Esophagus squamous epithelium (tissue), 5 donors: ENCODE measurements around the gene MOV10L1. TPM values are rescaled to one million over a fixed set of nuclear protein-coding genes. Genes with fewer than 3 reads are reported as not detected.

Source experiments
- DNase-seq: peaks from one replicate; lab custom pipeline; 2025; lab: John Stamatoyannopoulos, UW
- H3K27ac ChIP-seq, 4 donors: fragments of 200-600 bp; sonication (generic); one replicate each; pipeline ENCODE4 v1.5.1; 2016 to 2019; ENCODE audit warnings: mild to moderate bottlenecking in 1 of 4
- H3K27me3 ChIP-seq, 4 donors: fragments of 200-600 bp; sonication (generic); 1 replicate in 3 of 4; 2 replicates in 1 of 4; pipeline versions ENCODE4 v1.5.1 to v1.6.0; 2017 to 2021; ENCODE audit warnings: antibody characterized with exemption in 1 of 4
- H3K36me3 ChIP-seq, 3 donors: fragments of 200-600 bp; sonication (generic); one replicate each; pipeline ENCODE4 v1.5.1; 2016 to 2019
- H3K4me1 ChIP-seq, 3 donors: fragments of 200-600 bp; sonication (generic); one replicate each; pipeline ENCODE4 v1.5.1; 2017 to 2019
- H3K4me3 ChIP-seq, 4 donors: fragments of 200-600 bp; sonication (generic); 1 replicate in 3 of 4; 2 replicates in 1 of 4; pipeline ENCODE4 v1.5.1; 2016 to 2019; ENCODE audit warnings: mild to moderate bottlenecking in 2 of 4, moderate library complexity in 1 of 4
- H3K9me3 ChIP-seq, 3 donors: fragments of 200-600 bp; sonication (generic); one replicate each; pipeline ENCODE4 v1.5.1; 2016 to 2019
- POLR2A ChIP-seq, 4 donors: fragments of 450-650 bp; IDR thresholded peaks; one replicate each; pipeline ENCODE4 v1.6.1; 2017; ENCODE audit warnings: antibody characterized with exemption in 4 of 4, mild to moderate bottlenecking in 4 of 4, moderate library complexity in 3 of 4
- WGBS, 2 donors: methylation state at CpG; one replicate each; pipeline ENCODE4 v1.1.5; 2018; 5-methylcytosine and 5-hydroxymethylcytosine counted together
- intact Hi-C: fragments of 100-400 bp; cut with DNase I; formaldehyde crosslinking; loops from one replicate; pipeline ENCODE4 v1.15.0; 2022
- total RNA-seq, 4 donors: library from RNA; depleted of rRNA; stranded (reverse); fragments of >200 nt; gene quantifications; one replicate each; pipeline ENCODE4 v1.1.0, GENCODE V29; 2016
- TF ChIP-seq, protein P1 (sequence below), 6 experiments: fragments of 450-650 bp in 4 of 6; fragments of 200-600 bp in 2 of 6; sonication (generic) in 2 of 6; IDR thresholded peaks; one replicate each; pipeline ENCODE4 v1.5.1; 2016 to 2019; ENCODE audit warnings: antibody characterized with exemption in 6 of 6, mild to moderate bottlenecking in 4 of 6, moderate library complexity in 4 of 6
- donor health status: DM: yes; HTN: yes; CAD: no.

MOV10L1 gene
- total RNA-seq, 4 donors from 2014 or later: 0.06 to 0.57 (median 0.13) TPM; not detected in 1

DNA sequence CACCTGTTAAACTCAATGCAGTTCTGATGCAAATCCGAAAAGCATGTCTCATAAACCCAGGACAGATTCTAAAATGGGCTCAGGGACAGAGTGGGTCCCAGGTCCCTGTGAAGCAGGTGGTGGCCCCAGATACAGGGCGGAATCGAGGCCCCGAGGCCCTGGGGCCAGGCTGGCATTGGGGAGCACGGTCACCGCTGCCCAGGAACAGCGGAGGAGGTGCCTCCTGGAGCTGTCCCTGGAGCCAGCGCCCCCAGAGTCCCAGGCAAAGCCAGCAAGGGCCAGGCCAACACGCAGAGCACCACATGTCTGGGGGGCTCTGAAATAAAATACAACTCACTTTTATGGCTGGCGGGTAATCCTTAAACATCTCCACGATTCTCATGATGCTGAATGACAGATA, 21.7 kb upstream of the MOV10L1 start:
- H3K27ac ChIP-seq: no peak overlapping the region
- no peak for DNase-seq
- no peaks in the 10 kb centered on the region for H3K9me3 ChIP-seq
- peaks cover 0 to 47% (median 0%) of the 10 kb centered on the region in 4 donors for H3K27me3 ChIP-seq
- H3K4me3 ChIP-seq: no peak overlapping the region
- no peaks in the 10 kb centered on the region for H3K4me1 ChIP-seq
- intact Hi-C loops: no loop called here
- H3K36me3 ChIP-seq: no peaks in the 10 kb centered on the region
- TF ChIP-seq, protein P1, sequence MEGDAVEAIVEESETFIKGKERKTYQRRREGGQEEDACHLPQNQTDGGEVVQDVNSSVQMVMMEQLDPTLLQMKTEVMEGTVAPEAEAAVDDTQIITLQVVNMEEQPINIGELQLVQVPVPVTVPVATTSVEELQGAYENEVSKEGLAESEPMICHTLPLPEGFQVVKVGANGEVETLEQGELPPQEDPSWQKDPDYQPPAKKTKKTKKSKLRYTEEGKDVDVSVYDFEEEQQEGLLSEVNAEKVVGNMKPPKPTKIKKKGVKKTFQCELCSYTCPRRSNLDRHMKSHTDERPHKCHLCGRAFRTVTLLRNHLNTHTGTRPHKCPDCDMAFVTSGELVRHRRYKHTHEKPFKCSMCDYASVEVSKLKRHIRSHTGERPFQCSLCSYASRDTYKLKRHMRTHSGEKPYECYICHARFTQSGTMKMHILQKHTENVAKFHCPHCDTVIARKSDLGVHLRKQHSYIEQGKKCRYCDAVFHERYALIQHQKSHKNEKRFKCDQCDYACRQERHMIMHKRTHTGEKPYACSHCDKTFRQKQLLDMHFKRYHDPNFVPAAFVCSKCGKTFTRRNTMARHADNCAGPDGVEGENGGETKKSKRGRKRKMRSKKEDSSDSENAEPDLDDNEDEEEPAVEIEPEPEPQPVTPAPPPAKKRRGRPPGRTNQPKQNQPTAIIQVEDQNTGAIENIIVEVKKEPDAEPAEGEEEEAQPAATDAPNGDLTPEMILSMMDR (IDR thresholded peaks at IDR 0.05): no peak
- no peak for TF ChIP-seq POLR2A (IDR thresholded peaks at IDR 0.05)
- 75 to 85% methylated on average over 4 to 10 of the region's 11 CpGs for WGBS, 2 donors

DNA sequence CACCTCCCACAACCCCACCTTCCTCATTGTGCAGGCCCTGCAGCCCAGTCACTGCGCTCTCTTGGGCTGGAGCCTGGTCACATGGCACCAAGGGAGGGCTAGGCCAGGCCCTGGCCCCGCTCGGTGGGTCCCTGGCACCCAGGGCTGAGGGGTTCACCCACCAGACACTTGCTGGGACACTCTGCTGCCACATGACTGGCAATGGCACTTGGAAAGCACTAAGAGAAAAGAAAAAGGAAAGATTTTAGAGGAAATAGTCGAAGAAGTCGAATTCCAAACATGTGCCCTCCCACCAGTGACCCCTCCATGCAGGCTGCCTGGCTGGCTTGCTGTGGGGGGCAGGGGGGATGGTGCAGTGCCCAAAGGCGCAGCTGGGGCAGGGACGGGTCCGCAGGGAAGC, 19.4 kb upstream of the MOV10L1 start:
- intact Hi-C loops: no loop called here
- no peaks in the 10 kb centered on the region for H3K36me3 ChIP-seq
- H3K9me3 ChIP-seq: no peaks in the 10 kb centered on the region
- no peak for TF ChIP-seq POLR2A (IDR thresholded peaks at IDR 0.05)
- TF ChIP-seq, protein P1 (IDR thresholded peaks at IDR 0.05): no peak
- 78 to 83% methylated on average over 5 to 6 of the region's 8 CpGs for WGBS, 2 donors
- peaks cover 0 to 11% (median 0%) of the 10 kb centered on the region in 3 donors for H3K4me1 ChIP-seq
- peaks cover 0 to 37% (median 0%) of the 10 kb centered on the region in 4 donors for H3K27me3 ChIP-seq
- no peak for DNase-seq
- H3K27ac ChIP-seq: no peak overlapping the region
- no peak overlapping the region for H3K4me3 ChIP-seq

DNA sequence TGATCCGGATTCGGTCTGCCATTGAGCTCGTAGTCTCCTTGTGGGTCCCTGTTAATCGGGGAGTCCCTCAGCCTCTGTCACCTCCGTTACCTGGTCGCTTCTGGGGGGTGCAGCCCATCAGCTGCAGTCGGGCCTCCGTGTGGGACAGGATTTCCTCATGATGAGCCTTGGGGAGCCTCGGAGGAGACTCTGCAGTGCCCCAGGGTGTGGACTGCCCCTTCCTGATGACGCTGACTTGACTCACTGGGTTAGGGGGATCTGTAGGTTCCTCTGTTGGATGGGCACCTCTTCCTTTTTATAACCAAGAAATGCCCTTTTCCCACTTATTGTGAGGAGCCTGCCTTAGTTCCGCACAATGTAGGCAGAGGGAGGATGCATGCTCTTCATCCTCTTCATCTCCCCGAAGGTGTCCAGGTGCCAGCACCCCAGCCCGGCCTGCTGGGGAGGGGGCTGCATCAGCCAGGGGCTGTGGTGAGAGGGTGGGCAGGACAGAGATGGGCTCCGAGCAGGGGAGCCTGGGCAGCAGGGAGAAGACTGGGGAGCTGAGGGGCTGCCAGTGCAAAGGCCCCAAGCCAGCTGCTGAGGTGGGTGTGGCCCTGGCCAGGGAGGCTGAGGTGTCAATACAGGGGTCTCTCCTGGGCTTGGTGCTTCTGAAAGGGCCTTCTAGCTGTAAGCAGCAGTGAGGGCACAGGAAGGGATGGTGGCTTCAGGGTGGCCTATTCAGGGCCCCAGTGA, 18.2 kb upstream of the MOV10L1 start:
- no peak for DNase-seq
- intact Hi-C loops: no loop called here
- TF ChIP-seq, protein P1 (IDR thresholded peaks at IDR 0.05): no peak
- TF ChIP-seq POLR2A (IDR thresholded peaks at IDR 0.05): no peak
- WGBS, 2 donors: 91% methylated on average over 8 of the region's 14 CpGs; no CpG with 5 or more reads in 1 of the 2 donors
- no peaks in the 10 kb centered on the region for H3K36me3 ChIP-seq
- H3K4me3 ChIP-seq: no peak overlapping the region
- peaks cover 0 to 42% (median 0%) of the 10 kb centered on the region in 4 donors for H3K27me3 ChIP-seq
- no peak overlapping the region for H3K27ac ChIP-seq
- no peaks in the 10 kb centered on the region for H3K9me3 ChIP-seq
- peaks cover 0 to 14% (median 0%) of the 10 kb centered on the region in 3 donors for H3K4me1 ChIP-seq

DNA sequence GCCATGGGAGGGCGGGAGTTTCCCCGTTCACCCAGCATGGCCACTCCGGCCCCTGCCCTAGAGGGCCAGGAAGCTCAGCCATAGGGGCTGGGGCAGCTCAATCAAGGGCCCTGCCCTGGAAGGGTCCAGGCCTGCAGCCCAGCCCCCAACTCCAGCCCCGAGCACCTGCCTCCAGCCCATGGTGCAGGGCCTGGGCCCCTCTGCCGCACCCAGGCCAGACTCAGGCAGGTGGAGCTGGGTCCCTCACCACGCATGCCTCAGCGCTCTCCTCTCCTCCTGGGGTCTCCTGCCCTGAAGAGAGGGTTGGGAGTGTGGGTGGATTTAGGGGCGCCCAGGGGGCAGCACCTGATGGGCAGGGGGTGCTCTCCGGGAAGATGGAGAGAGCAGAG, 17.6 kb upstream of the MOV10L1 start:
- no peaks in the 10 kb centered on the region for H3K9me3 ChIP-seq
- TF ChIP-seq POLR2A (IDR thresholded peaks at IDR 0.05): no peak
- TF ChIP-seq, protein P1 (IDR thresholded peaks at IDR 0.05): no peak
- peaks cover 0 to 42% (median 0%) of the 10 kb centered on the region in 4 donors for H3K27me3 ChIP-seq
- DNase-seq: no peak
- peaks cover 0 to 14% (median 0%) of the 10 kb centered on the region in 3 donors for H3K4me1 ChIP-seq
- intact Hi-C loops: no loop called here
- WGBS, 2 donors: 85% methylated on average over 5 of the region's 9 CpGs; no CpG with 5 or more reads in 1 of the 2 donors
- no peaks in the 10 kb centered on the region for H3K36me3 ChIP-seq
- no peak overlapping the region for H3K4me3 ChIP-seq
- no peak overlapping the region for H3K27ac ChIP-seq
